ENCODE measurements around the gene TUBGCP6.

The TUBGCP6 gene

GRCh38 chr22:50216684-50217520 is 27.9 kb downstream of the TUBGCP6 start:
- TF ChIP-seq, protein P1, sequence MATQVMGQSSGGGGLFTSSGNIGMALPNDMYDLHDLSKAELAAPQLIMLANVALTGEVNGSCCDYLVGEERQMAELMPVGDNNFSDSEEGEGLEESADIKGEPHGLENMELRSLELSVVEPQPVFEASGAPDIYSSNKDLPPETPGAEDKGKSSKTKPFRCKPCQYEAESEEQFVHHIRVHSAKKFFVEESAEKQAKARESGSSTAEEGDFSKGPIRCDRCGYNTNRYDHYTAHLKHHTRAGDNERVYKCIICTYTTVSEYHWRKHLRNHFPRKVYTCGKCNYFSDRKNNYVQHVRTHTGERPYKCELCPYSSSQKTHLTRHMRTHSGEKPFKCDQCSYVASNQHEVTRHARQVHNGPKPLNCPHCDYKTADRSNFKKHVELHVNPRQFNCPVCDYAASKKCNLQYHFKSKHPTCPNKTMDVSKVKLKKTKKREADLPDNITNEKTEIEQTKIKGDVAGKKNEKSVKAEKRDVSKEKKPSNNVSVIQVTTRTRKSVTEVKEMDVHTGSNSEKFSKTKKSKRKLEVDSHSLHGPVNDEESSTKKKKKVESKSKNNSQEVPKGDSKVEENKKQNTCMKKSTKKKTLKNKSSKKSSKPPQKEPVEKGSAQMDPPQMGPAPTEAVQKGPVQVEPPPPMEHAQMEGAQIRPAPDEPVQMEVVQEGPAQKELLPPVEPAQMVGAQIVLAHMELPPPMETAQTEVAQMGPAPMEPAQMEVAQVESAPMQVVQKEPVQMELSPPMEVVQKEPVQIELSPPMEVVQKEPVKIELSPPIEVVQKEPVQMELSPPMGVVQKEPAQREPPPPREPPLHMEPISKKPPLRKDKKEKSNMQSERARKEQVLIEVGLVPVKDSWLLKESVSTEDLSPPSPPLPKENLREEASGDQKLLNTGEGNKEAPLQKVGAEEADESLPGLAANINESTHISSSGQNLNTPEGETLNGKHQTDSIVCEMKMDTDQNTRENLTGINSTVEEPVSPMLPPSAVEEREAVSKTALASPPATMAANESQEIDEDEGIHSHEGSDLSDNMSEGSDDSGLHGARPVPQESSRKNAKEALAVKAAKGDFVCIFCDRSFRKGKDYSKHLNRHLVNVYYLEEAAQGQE (IDR thresholded peaks at IDR 0.05; ENCODE audit: insufficient read depth in 1 of 2, low read depth in 2 of 2, low read length in 2 of 2), result no peak
- TF ChIP-seq SIN3A (IDR thresholded peaks at IDR 0.05; ENCODE audit: borderline replicate concordance, insufficient read depth, low read length) (no peak), FOXP2 (optimal IDR thresholded peaks at IDR 0.05; ENCODE audit: borderline replicate concordance, extremely low read depth, extremely low read length, insufficient read depth) (no peak), TAF1 (IDR thresholded peaks at IDR 0.05; ENCODE audit: borderline replicate concordance, insufficient read depth, low read length) (no peak), POLR2AphosphoS5 (IDR thresholded peaks at IDR 0.05; ENCODE audit: low read depth, low read length) (no peak)

- TF ChIP-seq FOXP2 (optimal IDR thresholded peaks at IDR 0.05; ENCODE audit: borderline replicate concordance, extremely low read depth, extremely low read length, insufficient read depth), result no peak
- no peak for TF ChIP-seq SIN3A (IDR thresholded peaks at IDR 0.05; ENCODE audit: borderline replicate concordance, insufficient read depth, low read length)
- no peak for TF ChIP-seq TAF1 (IDR thresholded peaks at IDR 0.05; ENCODE audit: borderline replicate concordance, insufficient read depth, low read length)
- TF ChIP-seq, protein P1 (IDR thresholded peaks at IDR 0.05; ENCODE audit: insufficient read depth in 1 of 2, low read depth in 2 of 2, low read length in 2 of 2), result no peak
- no peak for TF ChIP-seq POLR2AphosphoS5 (IDR thresholded peaks at IDR 0.05; ENCODE audit: low read depth, low read length)
Measured at GRCh38 chr22:50216055-50216683, 28.7 kb downstream of the TUBGCP6 start.

DNA sequence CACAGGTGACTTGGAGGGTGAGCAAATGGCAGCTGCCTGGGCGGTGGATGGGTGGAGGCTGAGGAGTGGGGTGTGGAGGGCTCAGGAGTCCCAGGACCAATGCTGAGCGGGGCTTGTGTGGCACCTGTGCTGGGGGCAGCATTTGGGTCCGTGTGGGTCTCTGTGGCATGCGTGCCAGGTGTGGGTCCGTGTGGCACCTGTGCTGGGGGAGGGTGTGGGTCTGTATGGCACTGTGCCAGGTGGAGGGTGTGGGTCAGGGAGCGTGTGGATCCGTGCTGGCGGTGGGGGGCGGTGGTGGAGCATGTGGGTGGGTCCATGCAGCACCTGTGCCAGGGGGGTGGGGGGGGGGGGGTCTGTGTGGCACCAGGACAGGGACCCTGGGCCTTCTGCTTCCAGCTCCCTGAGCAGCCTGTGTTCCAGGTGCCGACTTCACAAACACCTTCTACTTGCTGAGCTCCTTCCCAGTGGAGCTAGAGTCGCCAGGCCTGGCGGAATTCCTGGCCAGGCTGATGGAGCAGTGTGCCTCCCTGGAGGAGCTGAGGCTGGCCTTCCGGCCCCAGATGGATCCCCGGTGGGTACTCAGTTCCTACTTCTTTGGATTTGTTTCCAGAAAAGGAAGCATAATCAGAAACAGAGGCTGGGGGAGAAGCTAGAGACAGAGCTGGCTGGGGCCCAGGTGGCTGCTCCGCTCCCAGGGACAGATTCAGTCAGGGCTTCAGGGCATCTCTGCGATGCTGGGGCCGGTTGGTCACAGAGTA is 29.3 kb downstream of the TUBGCP6 start:
- TF ChIP-seq FOXP2 (optimal IDR thresholded peaks at IDR 0.05; ENCODE audit: borderline replicate concordance, extremely low read depth, extremely low read length, insufficient read depth) (no peak), POLR2AphosphoS5 (IDR thresholded peaks at IDR 0.05; ENCODE audit: low read depth, low read length) (no peak), SIN3A (IDR thresholded peaks at IDR 0.05; ENCODE audit: borderline replicate concordance, insufficient read depth, low read length) (no peak), TAF1 (IDR thresholded peaks at IDR 0.05; ENCODE audit: borderline replicate concordance, insufficient read depth, low read length) (no peak)
- TF ChIP-seq, protein P1 (IDR thresholded peaks at IDR 0.05; ENCODE audit: insufficient read depth in 1 of 2, low read depth in 2 of 2, low read length in 2 of 2), result no peak

GRCh38 chr22:50213263-50213662 is 31.6 kb downstream of the TUBGCP6 start:
- TF ChIP-seq TAF1 (IDR thresholded peaks at IDR 0.05; ENCODE audit: borderline replicate concordance, insufficient read depth, low read length), result no peak
- TF ChIP-seq FOXP2 (optimal IDR thresholded peaks at IDR 0.05; ENCODE audit: borderline replicate concordance, extremely low read depth, extremely low read length, insufficient read depth), result no peak
- TF ChIP-seq, protein P1 (IDR thresholded peaks at IDR 0.05; ENCODE audit: insufficient read depth in 1 of 2, low read depth in 2 of 2, low read length in 2 of 2), result no peak
- TF ChIP-seq SIN3A (IDR thresholded peaks at IDR 0.05; ENCODE audit: borderline replicate concordance, insufficient read depth, low read length), result no peak
- TF ChIP-seq POLR2AphosphoS5 (IDR thresholded peaks at IDR 0.05; ENCODE audit: low read depth, low read length), result no peak
